ENCODE measurements around the gene OTOP2.

DNA sequence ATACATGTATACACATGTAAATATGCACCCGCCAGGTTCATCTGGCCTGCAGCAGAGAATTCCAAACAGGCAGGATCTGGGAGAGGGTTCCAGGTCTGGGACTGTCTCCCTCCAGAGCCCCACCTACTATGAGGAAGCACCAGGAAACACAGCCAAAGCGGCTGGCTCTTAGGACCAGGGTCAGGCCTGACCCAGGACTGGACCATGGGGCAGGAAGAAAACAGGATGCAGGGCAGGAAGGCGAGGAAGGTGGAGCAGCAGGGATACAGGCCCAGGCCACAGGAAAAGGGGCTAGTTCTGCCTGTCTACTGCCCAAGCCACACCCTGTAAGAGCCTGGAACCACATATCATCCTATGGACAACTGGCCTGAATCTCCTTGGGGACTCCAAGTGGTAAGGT lies 46.3 kb downstream of the OTOP2 start:
- TF ChIP-seq, protein P1, sequence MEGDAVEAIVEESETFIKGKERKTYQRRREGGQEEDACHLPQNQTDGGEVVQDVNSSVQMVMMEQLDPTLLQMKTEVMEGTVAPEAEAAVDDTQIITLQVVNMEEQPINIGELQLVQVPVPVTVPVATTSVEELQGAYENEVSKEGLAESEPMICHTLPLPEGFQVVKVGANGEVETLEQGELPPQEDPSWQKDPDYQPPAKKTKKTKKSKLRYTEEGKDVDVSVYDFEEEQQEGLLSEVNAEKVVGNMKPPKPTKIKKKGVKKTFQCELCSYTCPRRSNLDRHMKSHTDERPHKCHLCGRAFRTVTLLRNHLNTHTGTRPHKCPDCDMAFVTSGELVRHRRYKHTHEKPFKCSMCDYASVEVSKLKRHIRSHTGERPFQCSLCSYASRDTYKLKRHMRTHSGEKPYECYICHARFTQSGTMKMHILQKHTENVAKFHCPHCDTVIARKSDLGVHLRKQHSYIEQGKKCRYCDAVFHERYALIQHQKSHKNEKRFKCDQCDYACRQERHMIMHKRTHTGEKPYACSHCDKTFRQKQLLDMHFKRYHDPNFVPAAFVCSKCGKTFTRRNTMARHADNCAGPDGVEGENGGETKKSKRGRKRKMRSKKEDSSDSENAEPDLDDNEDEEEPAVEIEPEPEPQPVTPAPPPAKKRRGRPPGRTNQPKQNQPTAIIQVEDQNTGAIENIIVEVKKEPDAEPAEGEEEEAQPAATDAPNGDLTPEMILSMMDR (IDR thresholded peaks at IDR 0.05), result no peak
- TF ChIP-seq POLR2A (IDR thresholded peaks at IDR 0.05), result no peak
